ENCODE data around the gene NADK2. TPM values are rescaled to one million over a fixed set of nuclear protein-coding genes. Genes with fewer than 3 reads are reported as not detected.

NADK2 gene
- total RNA-seq, 1 experiment from 2014 or later = 36.9 TPM

DNA sequence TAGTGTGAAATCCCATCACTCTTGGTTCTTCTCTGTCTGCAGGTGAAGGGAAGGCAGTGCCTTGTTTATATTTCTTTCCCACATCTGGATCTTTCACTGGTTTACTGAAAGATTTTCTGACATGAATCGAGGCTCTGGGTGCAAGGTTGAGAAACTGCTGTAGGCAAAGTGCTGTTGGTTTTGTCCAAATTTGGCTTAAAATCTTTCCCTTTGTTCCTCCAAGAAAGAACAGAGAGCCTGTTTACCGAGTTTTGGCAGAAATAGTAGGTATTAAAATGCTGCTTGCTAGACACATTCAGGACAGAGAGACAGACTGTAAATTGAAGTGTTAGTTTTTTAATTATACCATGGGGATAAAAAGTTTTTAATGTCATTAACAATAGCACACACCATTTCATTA, 68.3 kb downstream of the NADK2 start:
- Histone ChIP-seq H3K27me3 (ENCODE audit: low read length) (no peaks in the 10 kb centered on the region), H4K20me1 (ENCODE audit: insufficient read depth, low read depth, low read length) (no peaks in the 10 kb centered on the region), H3K4me2 (ENCODE audit: low read depth, low read length, poor library complexity, severe bottlenecking) (no peak overlapping the region), H2AFZ (ENCODE audit: low read length) (no peak overlapping the region), H3K27ac (ENCODE audit: low read length) (no peak overlapping the region), H3K36me3 (ENCODE audit: insufficient read depth, low read length) (peaks cover 86% of the 10 kb centered on the region; the same call in 1 of the 2 replicates), H3K4me3 (ENCODE audit: low read length) (no peak overlapping the region), H3K4me1 (ENCODE audit: low read length) (peaks cover 12% of the 10 kb centered on the region), H3K9me2 (replicated peaks; ENCODE audit: insufficient read depth, low read length) (no peaks in the 10 kb centered on the region), H3K9ac (ENCODE audit: low read length) (no peak overlapping the region), H3K9me3 (ENCODE audit: low read length) (no peaks in the 10 kb centered on the region), H3K79me2 (ENCODE audit: low read length) (peaks cover 52% of the 10 kb centered on the region)
- DNase-seq = no peak

DNA sequence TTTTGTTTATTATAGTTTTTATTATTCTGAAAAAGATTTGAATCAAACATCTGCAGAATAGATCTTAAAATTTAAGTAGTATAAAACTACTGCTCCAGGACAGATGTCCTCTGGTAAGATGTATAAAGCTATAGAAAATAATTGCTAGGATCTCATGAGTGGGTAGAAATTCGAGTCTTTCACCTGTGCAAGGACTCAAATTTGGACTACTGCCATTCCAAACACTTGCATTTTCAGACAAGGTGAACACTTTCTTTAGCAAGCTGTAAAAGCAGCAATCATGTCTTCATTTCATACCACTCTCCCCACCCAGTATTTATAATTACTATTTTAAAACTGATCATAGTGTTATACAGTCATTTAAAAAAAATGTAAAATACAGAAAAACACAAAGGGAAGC, 69.1 kb downstream of the NADK2 start:
- H3K9me2 ChIP-seq (replicated peaks; ENCODE audit: insufficient read depth, low read length) = no peaks in the 10 kb centered on the region
- H3K79me2 ChIP-seq (ENCODE audit: low read length) = peaks cover 55% of the 10 kb centered on the region
- H3K9ac ChIP-seq (ENCODE audit: low read length) = no peak overlapping the region
- H3K27me3 ChIP-seq (ENCODE audit: low read length) = no peaks in the 10 kb centered on the region
- H3K4me3 ChIP-seq (ENCODE audit: low read length) = no peak overlapping the region
- no peak overlapping the region for H3K4me2 ChIP-seq (ENCODE audit: low read depth, low read length, poor library complexity, severe bottlenecking)
- no peak overlapping the region for H2AFZ ChIP-seq (ENCODE audit: low read length)
- H3K9me3 ChIP-seq (ENCODE audit: low read length) = no peaks in the 10 kb centered on the region
- peaks cover 3% of the 10 kb centered on the region; the same call in 1 of the 2 replicates for H3K4me1 ChIP-seq (ENCODE audit: low read length)
- no peak overlapping the region for H3K27ac ChIP-seq (ENCODE audit: low read length)
- H4K20me1 ChIP-seq (ENCODE audit: insufficient read depth, low read depth, low read length) = no peaks in the 10 kb centered on the region
- DNase-seq = no peak
- H3K36me3 ChIP-seq (ENCODE audit: insufficient read depth, low read length) = peaks cover 85% of the 10 kb centered on the region; the same call in 1 of the 2 replicates

DNA sequence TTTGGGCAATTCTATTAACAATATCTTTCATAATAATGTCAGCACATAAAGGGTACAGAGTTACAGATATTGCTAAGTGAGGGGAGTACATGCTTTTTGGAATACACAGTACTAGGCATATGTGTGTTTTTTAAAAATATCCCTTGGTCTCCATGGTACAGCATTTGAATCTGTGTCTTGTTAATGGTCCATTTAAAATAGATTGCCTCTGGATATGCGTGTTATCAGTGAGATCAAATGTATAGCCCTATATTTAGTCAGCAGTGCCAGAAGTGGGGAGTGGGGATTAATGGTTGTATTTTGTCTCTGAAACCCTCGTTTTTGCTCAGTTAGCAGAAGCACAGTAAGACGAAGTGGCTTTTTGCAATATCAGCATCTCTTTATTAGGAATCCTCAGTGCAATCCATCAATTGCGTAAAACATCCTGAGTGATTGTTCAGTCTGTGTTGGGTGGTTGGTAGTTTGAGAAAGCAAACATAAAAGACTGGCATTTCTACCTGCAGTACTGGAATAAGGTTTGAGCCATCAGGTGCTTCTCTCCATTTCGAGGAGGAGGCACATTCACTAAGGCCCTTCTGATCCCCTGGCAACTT, 70.8 kb downstream of the NADK2 start:
- DNase-seq = no peak
- H3K9me2 ChIP-seq (replicated peaks; ENCODE audit: insufficient read depth, low read length) = no peaks in the 10 kb centered on the region
- no peak overlapping the region for H3K27ac ChIP-seq (ENCODE audit: low read length)
- peaks cover 89% of the 10 kb centered on the region; the same call in 1 of the 2 replicates for H3K36me3 ChIP-seq (ENCODE audit: insufficient read depth, low read length)
- H2AFZ ChIP-seq (ENCODE audit: low read length) = no peak overlapping the region
- H3K9ac ChIP-seq (ENCODE audit: low read length) = no peak overlapping the region
- no peaks in the 10 kb centered on the region for H3K27me3 ChIP-seq (ENCODE audit: low read length)
- peaks cover 65% of the 10 kb centered on the region for H3K79me2 ChIP-seq (ENCODE audit: low read length)
- no peaks in the 10 kb centered on the region for H3K4me1 ChIP-seq (ENCODE audit: low read length)
- no peak overlapping the region for H3K4me3 ChIP-seq (ENCODE audit: low read length)
- no peaks in the 10 kb centered on the region for H3K9me3 ChIP-seq (ENCODE audit: low read length)
- no peak overlapping the region for H3K4me2 ChIP-seq (ENCODE audit: low read depth, low read length, poor library complexity, severe bottlenecking)
- H4K20me1 ChIP-seq (ENCODE audit: insufficient read depth, low read depth, low read length) = no peaks in the 10 kb centered on the region

DNA sequence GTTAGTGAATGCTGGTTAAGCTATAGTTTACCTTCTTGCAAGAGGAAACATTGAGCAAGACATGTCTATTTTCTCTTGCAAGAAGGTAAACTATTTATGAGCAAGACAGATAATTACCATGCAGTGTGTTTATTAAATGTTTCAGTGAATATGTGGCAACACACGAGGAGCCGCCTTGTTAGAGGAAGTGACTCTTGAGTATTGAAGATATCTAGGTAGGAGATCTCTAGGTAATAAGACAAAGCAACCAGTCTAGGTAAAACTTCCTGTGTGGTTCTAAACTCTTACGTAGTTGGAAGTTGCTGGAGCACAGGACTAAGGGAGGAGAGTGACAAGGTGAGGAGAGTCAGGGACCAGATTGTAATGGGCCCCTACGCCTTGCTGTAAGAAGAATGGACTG, 73.0 kb downstream of the NADK2 start:
- Histone ChIP-seq H3K9ac (ENCODE audit: low read length) (no peak overlapping the region), H4K20me1 (ENCODE audit: insufficient read depth, low read depth, low read length) (no peaks in the 10 kb centered on the region), H3K36me3 (ENCODE audit: insufficient read depth, low read length) (peaks cover 89% of the 10 kb centered on the region; the same call in 1 of the 2 replicates), H2AFZ (ENCODE audit: low read length) (no peak overlapping the region), H3K27ac (ENCODE audit: low read length) (no peak overlapping the region), H3K4me1 (ENCODE audit: low read length) (no peaks in the 10 kb centered on the region), H3K9me3 (ENCODE audit: low read length) (no peaks in the 10 kb centered on the region), H3K4me2 (ENCODE audit: low read depth, low read length, poor library complexity, severe bottlenecking) (no peak overlapping the region), H3K79me2 (ENCODE audit: low read length) (peaks cover 66% of the 10 kb centered on the region), H3K4me3 (ENCODE audit: low read length) (no peak overlapping the region), H3K27me3 (ENCODE audit: low read length) (no peaks in the 10 kb centered on the region), H3K9me2 (replicated peaks; ENCODE audit: insufficient read depth, low read length) (no peaks in the 10 kb centered on the region)
- DNase-seq = no peak

- peaks cover 92% of the 10 kb centered on the region for H3K79me2 ChIP-seq (ENCODE audit: low read length)
- DNase-seq = no peak
- no peak overlapping the region for H3K4me3 ChIP-seq (ENCODE audit: low read length)
- no peaks in the 10 kb centered on the region for H4K20me1 ChIP-seq (ENCODE audit: insufficient read depth, low read depth, low read length)
- no peaks in the 10 kb centered on the region for H3K9me3 ChIP-seq (ENCODE audit: low read length)
- H3K9me2 ChIP-seq (replicated peaks; ENCODE audit: insufficient read depth, low read length) = no peaks in the 10 kb centered on the region
- no peak overlapping the region for H3K9ac ChIP-seq (ENCODE audit: low read length)
- H3K4me2 ChIP-seq (ENCODE audit: low read depth, low read length, poor library complexity, severe bottlenecking) = no peak overlapping the region
- H3K4me1 ChIP-seq (ENCODE audit: low read length) = no peaks in the 10 kb centered on the region
- H3K27me3 ChIP-seq (ENCODE audit: low read length) = no peaks in the 10 kb centered on the region
- no peak overlapping the region for H2AFZ ChIP-seq (ENCODE audit: low read length)
- peaks cover 92% of the 10 kb centered on the region for H3K36me3 ChIP-seq (ENCODE audit: insufficient read depth, low read length)
- H3K27ac ChIP-seq (ENCODE audit: low read length) = no peak overlapping the region
These were observed 77.3 kb downstream of the NADK2 start for GRCh38 chr5:36164461-36164860.

DNA sequence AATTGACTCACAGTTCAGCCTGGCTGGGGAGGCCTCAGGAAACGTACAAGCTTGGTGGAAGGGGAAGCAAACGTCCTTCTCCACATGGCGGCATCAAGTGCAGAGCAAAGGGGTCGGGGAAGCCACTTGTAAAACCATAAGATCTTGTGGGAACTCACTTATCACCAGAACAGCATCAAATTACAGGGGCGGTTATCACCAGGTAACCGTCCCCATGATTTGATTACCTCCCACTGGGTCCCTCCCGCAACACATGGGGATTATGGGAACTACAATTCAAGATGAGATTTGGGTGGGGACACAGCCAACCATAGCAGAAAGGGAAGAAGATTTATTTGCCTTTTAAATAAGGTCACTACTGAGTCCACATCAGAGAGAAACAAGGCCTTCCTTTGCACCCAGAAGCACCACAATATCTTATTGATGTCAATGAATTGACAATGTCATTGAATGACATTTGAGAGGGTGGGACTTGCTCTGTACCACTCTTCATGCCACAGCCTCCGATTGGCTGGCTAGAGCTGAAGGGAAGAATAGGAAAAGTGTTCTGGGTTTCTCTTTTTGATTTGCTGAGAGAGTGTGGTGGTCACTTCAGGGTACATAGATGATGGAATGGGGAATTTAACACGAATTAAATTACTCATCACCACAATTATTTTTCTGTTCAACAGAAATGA, 78.8 kb downstream of the NADK2 start:
- peaks cover 93% of the 10 kb centered on the region for H3K36me3 ChIP-seq (ENCODE audit: insufficient read depth, low read length)
- no peaks in the 10 kb centered on the region for H3K4me1 ChIP-seq (ENCODE audit: low read length)
- H3K79me2 ChIP-seq (ENCODE audit: low read length) = peaks cover 96% of the 10 kb centered on the region
- H2AFZ ChIP-seq (ENCODE audit: low read length) = no peak overlapping the region
- H3K9me3 ChIP-seq (ENCODE audit: low read length) = no peaks in the 10 kb centered on the region
- no peaks in the 10 kb centered on the region for H4K20me1 ChIP-seq (ENCODE audit: insufficient read depth, low read depth, low read length)
- DNase-seq = no peak
- H3K4me2 ChIP-seq (ENCODE audit: low read depth, low read length, poor library complexity, severe bottlenecking) = no peak overlapping the region
- no peak overlapping the region for H3K27ac ChIP-seq (ENCODE audit: low read length)
- H3K9me2 ChIP-seq (replicated peaks; ENCODE audit: insufficient read depth, low read length) = no peaks in the 10 kb centered on the region
- H3K9ac ChIP-seq (ENCODE audit: low read length) = no peak overlapping the region
- no peak overlapping the region for H3K4me3 ChIP-seq (ENCODE audit: low read length)
- no peaks in the 10 kb centered on the region for H3K27me3 ChIP-seq (ENCODE audit: low read length)

GRCh38 chr5:36161361-36161760, 80.4 kb downstream of the NADK2 start:
- Histone ChIP-seq H3K36me3 (ENCODE audit: insufficient read depth, low read length) (peaks cover 92% of the 10 kb centered on the region), H3K9me3 (ENCODE audit: low read length) (no peaks in the 10 kb centered on the region), H3K79me2 (ENCODE audit: low read length) (peaks cover 100% of the 10 kb centered on the region), H3K27ac (ENCODE audit: low read length) (no peak overlapping the region), H2AFZ (ENCODE audit: low read length) (no peak overlapping the region), H3K4me2 (ENCODE audit: low read depth, low read length, poor library complexity, severe bottlenecking) (no peak overlapping the region), H3K9me2 (replicated peaks; ENCODE audit: insufficient read depth, low read length) (no peaks in the 10 kb centered on the region), H4K20me1 (ENCODE audit: insufficient read depth, low read depth, low read length) (no peaks in the 10 kb centered on the region), H3K4me3 (ENCODE audit: low read length) (no peak overlapping the region), H3K4me1 (ENCODE audit: low read length) (no peaks in the 10 kb centered on the region), H3K9ac (ENCODE audit: low read length) (no peak overlapping the region), H3K27me3 (ENCODE audit: low read length) (no peaks in the 10 kb centered on the region)
- DNase-seq = no peak

DNA sequence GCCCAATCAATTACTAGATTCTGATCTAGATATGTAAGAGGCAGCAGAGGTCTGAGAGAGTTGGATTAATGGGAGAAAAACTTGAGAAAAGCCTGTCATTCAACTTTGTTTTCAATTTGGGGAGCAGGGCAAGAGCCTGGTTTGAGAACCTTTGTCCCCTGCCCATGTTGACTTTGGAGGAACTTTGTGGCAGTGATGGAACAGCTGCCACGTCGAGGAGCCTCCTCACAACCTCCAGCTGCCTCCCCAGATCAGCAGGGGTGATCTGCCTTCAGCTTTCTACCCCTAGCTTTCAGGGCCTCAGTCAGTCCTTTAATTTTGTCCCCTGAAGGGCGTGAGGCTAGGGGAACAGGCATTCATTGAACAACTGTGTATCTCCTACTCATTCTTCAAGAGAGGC, 81.1 kb downstream of the NADK2 start:
- DNase-seq = no peak
- peaks cover 100% of the 10 kb centered on the region for H3K79me2 ChIP-seq (ENCODE audit: low read length)
- H3K4me3 ChIP-seq (ENCODE audit: low read length) = no peak overlapping the region
- no peaks in the 10 kb centered on the region for H3K9me2 ChIP-seq (replicated peaks; ENCODE audit: insufficient read depth, low read length)
- no peak overlapping the region for H3K9ac ChIP-seq (ENCODE audit: low read length)
- H3K36me3 ChIP-seq (ENCODE audit: insufficient read depth, low read length) = peaks cover 93% of the 10 kb centered on the region
- H2AFZ ChIP-seq (ENCODE audit: low read length) = no peak overlapping the region
- no peak overlapping the region for H3K4me2 ChIP-seq (ENCODE audit: low read depth, low read length, poor library complexity, severe bottlenecking)
- no peaks in the 10 kb centered on the region for H3K9me3 ChIP-seq (ENCODE audit: low read length)
- no peaks in the 10 kb centered on the region for H3K27me3 ChIP-seq (ENCODE audit: low read length)
- no peaks in the 10 kb centered on the region for H3K4me1 ChIP-seq (ENCODE audit: low read length)
- H3K27ac ChIP-seq (ENCODE audit: low read length) = no peak overlapping the region
- H4K20me1 ChIP-seq (ENCODE audit: insufficient read depth, low read depth, low read length) = no peaks in the 10 kb centered on the region
